Upper lobe of left lung (tissue), 4 donors: ENCODE measurements around the gene RAI1.

Experiments used
- CTCF ChIP-seq, 6 experiments: fragments of 450-650 bp in 4 of 6; fragments of 200-600 bp in 2 of 6; sonication (generic) in 2 of 6; IDR thresholded peaks; one replicate each; pipeline ENCODE4 v1.5.1; 2016 to 2019; ENCODE audit warnings: antibody characterized with exemption in 6 of 6
- POLR2AphosphoS5 ChIP-seq, 2 donors: sonication (generic); formaldehyde crosslinking; IDR thresholded peaks; one replicate each; pipeline ENCODE4 v1.5.1; 2017; ENCODE audit warnings: antibody characterized with exemption in 2 of 2

GRCh38 chr17:17681744-17682292 is 560 bp downstream of the RAI1 start:
- TF ChIP-seq POLR2AphosphoS5 (IDR thresholded peaks at IDR 0.05) (no peak), CTCF (IDR thresholded peaks at IDR 0.05) (no peak)
